HCT116 (cell line): Measurements from ENCODE around the gene PGPEP1. TPM values are rescaled to one million over a fixed set of nuclear protein-coding genes. Genes with fewer than 3 reads are reported as not detected.
"Not testable (repeated sequence)": the region's sequence is repeated elsewhere in the genome, so short reads cannot be mapped to it uniquely, and the experiment has no call there.

Experiments
- ATAC-seq: fragments of 200-7000 bp; cut with Tn5 transposase; 2 replicates; pipeline ENCODE4 v1.9.1; 2020; ENCODE audit warnings: mild to moderate bottlenecking, moderate library complexity
- BruUV-seq: library from RNA; stranded (reverse); fragments of 400-500 nt; replicated peaks from 2 replicates; lab custom pipeline; 2021; lab: Mats Ljungman, UMichigan
- CTCF ChIA-PET: fragments of 300-600 bp; sonication (Branson Sonifier 250); formaldehyde crosslinking; loops from one replicate; lab custom pipeline; 2021; ENCODE audit warnings: antibody characterized with exemption; lab: Charles Lee
- POLR2A ChIA-PET: fragments of 300-600, 350-600 bp; sonication (Branson Sonifier 250); formaldehyde crosslinking; loops from one replicate; lab custom pipeline; 2021; ENCODE audit warnings: antibody characterized with exemption; lab: Charles Lee
- RAD21 ChIA-PET, 2 experiments: fragments of 300-600 bp; sonication (Branson Sonifier 250); formaldehyde crosslinking; loops; one replicate each; lab custom pipeline; 2023; ENCODE audit warnings: low total read pairs in 2 of 2; ENCODE audit not compliant: uncharacterized antibody in 2 of 2, unreplicated experiment in 2 of 2, low non-redundant PET in 1 of 2; lab: Charles Lee
- DNase-seq: peaks from one replicate; pipeline ENCODE4 v3.0.0-alpha.2; 2010; ENCODE audit warnings: low read depth, low spot score
- H2AFZ ChIP-seq: fragments of 200-600 bp; shearing (Covaris generic), sonication (generic); 2 replicates; pipeline ENCODE4 v1.6.1; 2017; ENCODE audit warnings: low read depth, mixed run types, mixed read lengths, antibody characterized with exemption, low read length; ENCODE audit not compliant: poor library complexity, severe bottlenecking
- H3K27ac ChIP-seq: 2 replicates; pipeline ENCODE4 v1.5.1; 2012; ENCODE audit warnings: low read depth, low read length
- H3K27me3 ChIP-seq: fragments of 200-600 bp; sonication (generic); 2 replicates; pipeline ENCODE4 v1.6.1; 2016; ENCODE audit warnings: mixed run types, low read length, mixed read lengths; ENCODE audit not compliant: insufficient read depth
- H3K36me3 ChIP-seq, 2 experiments: fragments of 200-500 bp in 1 of 2; fragments of 200-600 bp in 1 of 2; sonication (Bioruptor generic) in 1 of 2; sonication (generic) in 1 of 2; 2 replicates each; pipeline versions ENCODE4 v1.5.1 to v1.6.1; 2014 to 2016; ENCODE audit warnings: low read length in 2 of 2, inconsistent platforms in 1 of 2, mixed read lengths in 1 of 2, mixed run types in 1 of 2; ENCODE audit not compliant: insufficient read depth in 2 of 2, control insufficient read depth in 1 of 2
- H3K4me1 ChIP-seq, 2 experiments: fragments of 200-600 bp in 1 of 2; sonication (generic) in 1 of 2; 2 replicates each; pipeline versions ENCODE4 v1.5.1 to v1.6.1; 2012 to 2017; ENCODE audit warnings: low read length in 2 of 2, inconsistent platforms in 1 of 2, mild to moderate bottlenecking in 1 of 2, mixed read lengths in 1 of 2, mixed run types in 1 of 2, moderate library complexity in 1 of 2; ENCODE audit not compliant: insufficient read depth in 2 of 2, control insufficient read depth in 1 of 2
- H3K4me2 ChIP-seq: fragments of 200-600 bp; sonication (generic); 2 replicates; pipeline ENCODE4 v1.6.1; 2017; ENCODE audit warnings: mixed run types, low read length, mixed read lengths
- H3K4me3 ChIP-seq, 2 experiments: fragments of 200-600 bp in 1 of 2; sonication (generic) in 1 of 2; replicated peaks in 1 of 2; 2 replicates each; pipeline ENCODE4 v1.5.1; 2011 to 2016; ENCODE audit warnings: low read length in 2 of 2, control low read depth in 1 of 2, low read depth in 1 of 2, mild to moderate bottlenecking in 1 of 2, mixed read lengths in 1 of 2, mixed run types in 1 of 2
- H3K79me2 ChIP-seq: fragments of 200-600 bp; sonication (generic); 2 replicates; pipeline ENCODE4 v1.6.1; 2017; ENCODE audit warnings: mild to moderate bottlenecking, mixed run types, low read length, moderate library complexity, mixed read lengths; ENCODE audit not compliant: insufficient read depth
- H3K9ac ChIP-seq: fragments of 200-600 bp; sonication (generic); 2 replicates; pipeline ENCODE4 v1.6.1; 2016; ENCODE audit warnings: low read length, mixed read lengths
- H3K9me2 ChIP-seq: fragments of 200-600 bp; sonication (generic), shearing (Covaris generic); 2 replicates; pipeline ENCODE4 v1.6.1; 2017; ENCODE audit warnings: mixed run types, mild to moderate bottlenecking, moderate library complexity; ENCODE audit not compliant: insufficient read depth
- H3K9me3 ChIP-seq, 2 experiments: fragments of 200-500 bp in 1 of 2; fragments of 200-600 bp in 1 of 2; sonication (Bioruptor generic) in 1 of 2; sonication (generic) in 1 of 2; 2 replicates each; pipeline ENCODE4 v1.6.1; 2014 to 2017; ENCODE audit warnings: low read length in 2 of 2, mixed read lengths in 2 of 2, inconsistent platforms in 1 of 2, low read depth in 1 of 2, mild to moderate bottlenecking in 1 of 2, mixed run types in 1 of 2, moderate library complexity in 1 of 2; ENCODE audit not compliant: control insufficient read depth in 1 of 2, insufficient read depth in 1 of 2
- H4K20me1 ChIP-seq: fragments of 200-600 bp; sonication (generic), shearing (Covaris generic); 2 replicates; pipeline ENCODE4 v1.6.1; 2017; ENCODE audit warnings: mixed run types, mild to moderate bottlenecking, moderate library complexity; ENCODE audit not compliant: insufficient read depth
- CBX3 ChIP-seq: IDR thresholded peaks from 2 replicates; pipeline ENCODE4 v1.6.1; 2012; ENCODE audit warnings: low read depth
- CTCF ChIP-seq, 3 experiments: fragments of 200-600 bp in 1 of 3; sonication (generic) in 1 of 3; IDR thresholded peaks in 2 of 3; conservative IDR thresholded peaks in 1 of 3; 2 replicates each; pipeline ENCODE4 v1.5.1; 2012 to 2017; ENCODE audit warnings: low read depth in 2 of 3, low read length in 2 of 3, antibody characterized with exemption in 1 of 3, borderline replicate concordance in 1 of 3, control low read depth in 1 of 3, mild to moderate bottlenecking in 1 of 3, mixed read lengths in 1 of 3, mixed run types in 1 of 3, moderate library complexity in 1 of 3; ENCODE audit not compliant: insufficient read depth in 1 of 3
- FOSL1 ChIP-seq: IDR thresholded peaks from 2 replicates; pipeline ENCODE4 v1.6.1; 2012; ENCODE audit warnings: low read depth
- RAD21 ChIP-seq: IDR thresholded peaks from 2 replicates; pipeline ENCODE4 v1.6.1; 2012; ENCODE audit warnings: low read depth, mild to moderate bottlenecking
- intact Hi-C: fragments of 100-400 bp; cut with micrococcal nuclease; formaldehyde crosslinking; loops from 2 replicates; pipeline ENCODE4 v1.10.0; 2022
- total RNA-seq: library from RNA; stranded (reverse); gene quantifications from one replicate; pipeline ENCODE4 v1.2.1, GENCODE V29; 2021; ENCODE audit not compliant: unreplicated experiment

The PGPEP1 gene
- total RNA-seq, 1 experiment from 2014 or later: 30.9 TPM

- Histone ChIP-seq H3K9me2 (no peaks in the 10 kb centered on the region), H3K4me1 (peaks cover 9 to 22% of the 10 kb centered on the region in 2 experiments), H4K20me1 (no peaks in the 10 kb centered on the region), H3K36me3 (no peaks in the 10 kb centered on the region), H3K9ac (no peak overlapping the region), H3K27me3 (no peaks in the 10 kb centered on the region), H3K27ac (peak overlapping the region; percentile 35; the same call in 1 of the 2 replicates), H3K9me3 (no peaks in the 10 kb centered on the region), H3K4me2 (no peak overlapping the region), H2AFZ (no peak overlapping the region), H3K4me3 (no peak overlapping the region), H3K79me2 (no peaks in the 10 kb centered on the region)
- ATAC-seq (peak; percentile 83), DNase-seq (no peak)
- BruUV-seq: no TSS peak
- intact Hi-C loops: no loop called here
- POLR2A ChIA-PET: interaction anchor here (0.6 to 2.2 kb wide), 4 partner anchors 16 to 838 kb away, joined by 3 to 11 read pairs (median 4); partner anchors contain the start of gene GDF15
- RAD21 ChIA-PET: no interaction called here
- TF ChIP-seq FOSL1 (no peak), CBX3 (0 out of 2 replicates have a peak, but pooled peaks have one; percentile 26), CTCF (IDR thresholded peaks at IDR 0.05 in 2 of 3, conservative IDR thresholded peaks at IDR 0.05 in 1 of 3; ENCODE audit: borderline replicate concordance in 1 of 3, insufficient read depth in 1 of 3, low read depth in 2 of 3, low read length in 2 of 3) (peak in 2 of 3 experiments; percentile 31 to 40; a peak in 4 of 6 replicates), RAD21 (0 out of 2 replicates have a peak, but pooled peaks have one; percentile 28)
- CTCF ChIA-PET: interaction anchor here (1.0 to 1.1 kb wide), 3 partner anchors 8 to 53 kb away, joined by 3 read pairs; no protein-coding TSS in a partner anchor
These were observed 61.2 kb downstream of the PGPEP1 start for GRCh38 chr19:18401580-18402112.

- H3K36me3 ChIP-seq, H3K27ac ChIP-seq, H3K4me3 ChIP-seq, H3K79me2 ChIP-seq, H4K20me1 ChIP-seq, BruUV-seq, DNase-seq, RAD21 ChIA-PET, H3K4me2 ChIP-seq, H3K9me2 ChIP-seq, H2AFZ ChIP-seq, H3K9me3 ChIP-seq, intact Hi-C loops, H3K9ac ChIP-seq, ATAC-seq, H3K27me3 ChIP-seq: not testable (repeated sequence)
- ChIA-PET CTCF (interaction anchor here (0.6 kb wide), 1 partner anchor 15 kb away, joined by 3 read pairs; no protein-coding TSS in a partner anchor), POLR2A (interaction anchor here (0.6 to 2.2 kb wide), 3 partner anchors 17 to 123 kb away, joined by 3 to 11 read pairs (median 4); partner anchors contain the start of gene GDF15)
- H3K4me1 ChIP-seq: peaks cover 9 to 17% of the 10 kb centered on the region in 2 experiments
These were observed 62.3 kb downstream of the PGPEP1 start for GRCh38 chr19:18402455-18403248.

GRCh38 chr19:18405754-18406153 lies 65.4 kb downstream of the PGPEP1 start:
- H3K9me2 ChIP-seq, H3K79me2 ChIP-seq, H3K27ac ChIP-seq, intact Hi-C loops, H2AFZ ChIP-seq, H3K9ac ChIP-seq, RAD21 ChIA-PET, BruUV-seq, H3K9me3 ChIP-seq, H4K20me1 ChIP-seq, H3K4me3 ChIP-seq, DNase-seq, CTCF ChIA-PET, H3K36me3 ChIP-seq, ATAC-seq, H3K27me3 ChIP-seq, H3K4me2 ChIP-seq: not testable (repeated sequence)
- POLR2A ChIA-PET: interaction anchor here (0.7 kb wide), 1 partner anchor 83 kb away, joined by 3 read pairs; the partner anchor contains the start of gene LSM4
- peaks cover 14 to 33% of the 10 kb centered on the region in 2 experiments for H3K4me1 ChIP-seq
